Trophoblast cell (in vitro differentiated cells and primary cell): ENCODE results near the gene ITPR1.

ENCODE experiments used
- DNase-seq, 2 donors: peaks; one replicate each; pipeline ENCODE4 v3.0.0-alpha.2; 2016
- H2AFZ ChIP-seq: 2 replicates; pipeline ENCODE4 v1.6.1; 2013; ENCODE audit warnings: low read length, moderate library complexity, mild to moderate bottlenecking; ENCODE audit not compliant: insufficient read depth, poor library complexity
- H2AK5ac ChIP-seq: 2 replicates; pipeline ENCODE4 v1.6.1; 2013; ENCODE audit warnings: mild to moderate bottlenecking, low read length
- H2BK120ac ChIP-seq: 2 replicates; pipeline ENCODE4 v1.6.1; 2013; ENCODE audit warnings: low read length, mild to moderate bottlenecking, moderate library complexity; ENCODE audit not compliant: insufficient read depth, poor library complexity
- H2BK12ac ChIP-seq: 2 replicates; pipeline ENCODE4 v1.6.1; 2013; ENCODE audit warnings: mild to moderate bottlenecking, low read length, moderate library complexity
- H2BK5ac ChIP-seq: 2 replicates; pipeline ENCODE4 v1.6.1; 2013; ENCODE audit warnings: low read length, low read depth, moderate library complexity, mild to moderate bottlenecking; ENCODE audit not compliant: poor library complexity
- H3K14ac ChIP-seq: 2 replicates; pipeline ENCODE4 v1.6.1; 2013; ENCODE audit warnings: mild to moderate bottlenecking, low read length
- H3K18ac ChIP-seq: 2 replicates; pipeline ENCODE4 v1.6.1; 2013; ENCODE audit warnings: mild to moderate bottlenecking, low read length
- H3K23ac ChIP-seq: 2 replicates; pipeline ENCODE4 v1.6.1; 2013; ENCODE audit warnings: low read length
- H3K27ac ChIP-seq: 2 replicates; pipeline ENCODE4 v1.5.1; 2013; ENCODE audit warnings: low read depth, mild to moderate bottlenecking, inconsistent platforms, low read length, moderate library complexity
- H3K27me3 ChIP-seq: 2 replicates; pipeline ENCODE4 v1.6.1; 2013; ENCODE audit warnings: inconsistent platforms, mild to moderate bottlenecking, low read length, moderate library complexity; ENCODE audit not compliant: insufficient read depth
- H3K36me3 ChIP-seq, 2 experiments: 1 replicate in 1 of 2; 2 replicates in 1 of 2; pipeline ENCODE4 v1.6.1; 2013; ENCODE audit warnings: low read length in 2 of 2, mild to moderate bottlenecking in 2 of 2, moderate library complexity in 1 of 2; ENCODE audit not compliant: insufficient read depth in 2 of 2, control insufficient read depth in 1 of 2
- H3K4ac ChIP-seq: 2 replicates; pipeline ENCODE4 v1.6.1; 2013; ENCODE audit warnings: low read depth, mild to moderate bottlenecking, low read length, moderate library complexity
- H3K4me1 ChIP-seq, 2 experiments: 1 replicate in 1 of 2; 2 replicates in 1 of 2; pipeline ENCODE4 v1.6.1; 2013; ENCODE audit warnings: low read length in 2 of 2, mild to moderate bottlenecking in 2 of 2, moderate library complexity in 1 of 2; ENCODE audit not compliant: insufficient read depth in 2 of 2, control insufficient read depth in 1 of 2
- H3K4me2 ChIP-seq: 2 replicates; pipeline ENCODE4 v1.6.1; 2013; ENCODE audit warnings: inconsistent platforms, mild to moderate bottlenecking, low read length, moderate library complexity
- H3K4me3 ChIP-seq: 2 replicates; pipeline ENCODE4 v1.5.1; 2013; ENCODE audit warnings: mild to moderate bottlenecking, low read depth, low read length, inconsistent platforms
- H3K79me1 ChIP-seq: one replicate; pipeline ENCODE4 v1.6.1; 2013; ENCODE audit warnings: low read length
- H3K79me2 ChIP-seq: 2 replicates; pipeline ENCODE4 v1.6.1; 2013; ENCODE audit warnings: low read length, mild to moderate bottlenecking; ENCODE audit not compliant: control insufficient read depth, insufficient read depth, poor library complexity
- H3K9ac ChIP-seq: 2 replicates; pipeline ENCODE4 v1.6.1; 2013; ENCODE audit warnings: mild to moderate bottlenecking, low read length
- H3K9me3 ChIP-seq: 2 replicates; pipeline ENCODE4 v1.6.1; 2013; ENCODE audit warnings: low read depth, mild to moderate bottlenecking, control low read depth, inconsistent platforms, low read length; ENCODE audit not compliant: insufficient read depth
- H4K12ac ChIP-seq: 2 replicates; pipeline ENCODE4 v1.6.1; 2013; ENCODE audit warnings: low read depth, mild to moderate bottlenecking, low read length, moderate library complexity
- H4K8ac ChIP-seq: 2 replicates; pipeline ENCODE4 v1.6.1; 2013; ENCODE audit warnings: low read depth, mild to moderate bottlenecking, low read length, moderate library complexity
- H4K91ac ChIP-seq: one replicate; pipeline ENCODE4 v1.6.1; 2013; ENCODE audit warnings: low read depth, mild to moderate bottlenecking, low read length, moderate library complexity
- WGBS: extraction: QIAGEN DNeasy Blood & Tissue Kit; methylation state at CpG from one replicate; pipeline ENCODE4 v1.1.7; 2013; ENCODE audit warnings: missing lambda C conversion rate; ENCODE audit not compliant: insufficient read length, insufficient coverage; ENCODE audit errors: extremely low coverage; 5-methylcytosine and 5-hydroxymethylcytosine counted together

ITPR1 gene

DNA sequence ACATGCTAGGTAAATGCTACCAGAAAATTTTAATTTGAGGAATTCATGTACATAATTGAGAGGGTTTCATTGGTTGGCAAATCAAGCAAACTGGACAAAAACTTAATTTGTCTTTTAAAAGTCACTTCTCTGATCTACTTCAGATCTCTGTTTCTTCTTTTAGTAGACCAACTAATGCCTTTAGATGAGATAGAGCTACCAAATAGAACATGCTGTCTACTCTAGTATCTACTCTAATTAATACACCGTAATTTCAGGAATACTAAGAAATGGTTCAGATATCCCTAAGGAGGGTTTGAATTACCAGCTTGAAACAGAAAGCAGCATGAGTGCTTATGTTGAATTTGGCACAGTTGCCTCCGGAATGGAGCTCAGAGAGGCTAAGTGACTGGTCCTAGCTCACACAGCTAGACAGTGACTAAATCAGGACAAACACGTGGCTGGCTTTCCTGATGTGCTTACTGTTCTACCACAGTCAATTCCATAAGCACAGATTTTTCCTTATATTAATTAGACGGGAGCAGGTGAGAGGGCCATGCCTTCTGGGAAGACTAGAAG lies 225.1 kb downstream of the ITPR1 start:
- no peak overlapping the region for H3K4me2 ChIP-seq
- peaks cover 23% of the 10 kb centered on the region for H3K79me1 ChIP-seq
- H3K27me3 ChIP-seq, result no peaks in the 10 kb centered on the region
- no peak overlapping the region for H2AK5ac ChIP-seq
- H2BK5ac ChIP-seq, result no peak overlapping the region
- H3K14ac ChIP-seq, result no peak overlapping the region
- H4K91ac ChIP-seq, result peak overlapping the region; percentile 28
- H2BK120ac ChIP-seq, result peak overlapping the region; percentile 15
- H4K8ac ChIP-seq, result no peak overlapping the region
- H3K9me3 ChIP-seq, result no peaks in the 10 kb centered on the region
- H2BK12ac ChIP-seq, result peak overlapping the region; percentile 93
- DNase-seq, result no peak
- no peak overlapping the region for H3K9ac ChIP-seq
- no peak overlapping the region for H3K23ac ChIP-seq
- H3K79me2 ChIP-seq, result peaks cover 1% of the 10 kb centered on the region
- H3K27ac ChIP-seq, result no peak overlapping the region
- H4K12ac ChIP-seq, result no peak overlapping the region
- WGBS, result no CpG with 5 or more reads among the region's 4 CpGs
- no peak overlapping the region for H2AFZ ChIP-seq
- H3K36me3 ChIP-seq, result no peaks in the 10 kb centered on the region
- H3K18ac ChIP-seq, result no peak overlapping the region
- no peak overlapping the region for H3K4ac ChIP-seq
- H3K4me1 ChIP-seq, result peaks cover 11 to 14% of the 10 kb centered on the region in 2 experiments
- H3K4me3 ChIP-seq, result no peak overlapping the region

GRCh38 chr3:4719046-4719501 lies 225.9 kb downstream of the ITPR1 start:
- H3K79me1 ChIP-seq, result peaks cover 19% of the 10 kb centered on the region
- no peak overlapping the region for H2AFZ ChIP-seq
- H2BK12ac ChIP-seq, result peak overlapping the region; percentile 58
- no peak overlapping the region for H3K9ac ChIP-seq
- H3K9me3 ChIP-seq, result no peaks in the 10 kb centered on the region
- DNase-seq, result no peak
- no peak overlapping the region for H2BK5ac ChIP-seq
- no peaks in the 10 kb centered on the region for H3K27me3 ChIP-seq
- no peak overlapping the region for H3K27ac ChIP-seq
- no peak overlapping the region for H3K4me2 ChIP-seq
- H3K36me3 ChIP-seq, result no peaks in the 10 kb centered on the region
- no CpG with 5 or more reads among the region's 8 CpGs for WGBS
- H2AK5ac ChIP-seq, result peak overlapping the region; percentile 77
- H4K8ac ChIP-seq, result peak overlapping the region; percentile 18
- H2BK120ac ChIP-seq, result no peak overlapping the region
- H3K14ac ChIP-seq, result no peak overlapping the region
- H4K12ac ChIP-seq, result no peak overlapping the region
- peaks cover 10 to 14% of the 10 kb centered on the region in 2 experiments for H3K4me1 ChIP-seq
- H3K18ac ChIP-seq, result no peak overlapping the region
- H3K4me3 ChIP-seq, result no peak overlapping the region
- peaks cover 3% of the 10 kb centered on the region for H3K79me2 ChIP-seq
- no peak overlapping the region for H3K23ac ChIP-seq
- no peak overlapping the region for H3K4ac ChIP-seq
- peak overlapping the region; percentile 57 for H4K91ac ChIP-seq

DNA sequence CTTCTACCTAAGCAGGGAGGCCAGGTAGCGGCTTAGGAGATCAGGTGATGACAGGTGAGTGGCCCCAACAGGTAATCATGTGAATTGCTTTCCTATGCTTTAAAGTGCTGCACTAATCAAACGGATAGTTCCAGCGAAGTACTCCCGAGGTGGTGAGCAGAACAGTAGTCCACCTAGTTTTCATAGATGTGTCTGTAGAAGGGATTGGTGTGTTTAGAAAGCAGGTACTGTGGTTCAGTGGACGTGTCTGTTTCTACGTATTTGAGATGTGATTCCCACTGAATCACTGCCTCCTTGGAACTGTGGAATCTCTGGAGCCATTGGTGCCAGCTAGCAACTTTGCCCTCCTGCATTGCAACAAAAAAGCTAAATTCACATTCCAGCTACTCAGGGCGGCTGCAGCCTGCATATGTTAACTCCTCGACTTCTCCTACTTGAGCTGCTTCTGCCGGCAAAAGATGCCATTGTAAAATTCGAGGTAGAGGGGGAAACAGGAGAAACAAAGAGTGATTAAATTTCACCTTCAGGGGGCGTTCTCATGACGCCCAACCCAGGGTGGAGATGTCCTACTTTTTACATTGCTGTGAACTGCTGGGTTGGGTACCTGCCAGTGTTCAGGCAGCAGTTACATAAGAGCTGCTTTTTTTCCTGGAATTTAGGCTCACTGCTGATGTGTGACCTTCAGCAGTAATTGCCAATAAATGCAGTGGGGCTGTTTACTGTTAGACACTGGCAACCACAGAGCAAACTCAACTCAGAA lies 227.3 kb downstream of the ITPR1 start:
- Histone ChIP-seq H3K79me2 (peaks cover 2% of the 10 kb centered on the region), H3K4me1 (peaks cover 5 to 13% of the 10 kb centered on the region in 2 experiments), H3K23ac (no peak overlapping the region), H3K4me3 (no peak overlapping the region), H3K14ac (peak overlapping the region; percentile 18), H2AFZ (no peak overlapping the region), H3K79me1 (peaks cover 14% of the 10 kb centered on the region), H3K18ac (no peak overlapping the region), H2BK120ac (peak overlapping the region; percentile 29), H4K12ac (no peak overlapping the region), H3K4ac (no peak overlapping the region), H2AK5ac (no peak overlapping the region), H4K8ac (peak overlapping the region; percentile 13), H3K9me3 (no peaks in the 10 kb centered on the region), H3K4me2 (no peak overlapping the region), H2BK12ac (peak overlapping the region; percentile 82), H4K91ac (peak overlapping the region; percentile 45), H2BK5ac (peak overlapping the region; percentile 8), H3K9ac (no peak overlapping the region), H3K36me3 (no peaks in the 10 kb centered on the region), H3K27me3 (no peaks in the 10 kb centered on the region), H3K27ac (no peak overlapping the region)
- WGBS, result no CpG with 5 or more reads among the region's 12 CpGs
- DNase-seq, result peak in 1 of 2 donors; percentile 20

GRCh38 chr3:4721511-4721911 lies 228.4 kb downstream of the ITPR1 start:
- Histone ChIP-seq H3K9ac (no peak overlapping the region), H2BK120ac (peak overlapping the region; percentile 36), H2AK5ac (no peak overlapping the region), H4K91ac (peak overlapping the region; percentile 25), H3K27me3 (no peaks in the 10 kb centered on the region), H4K8ac (no peak overlapping the region), H3K14ac (no peak overlapping the region), H3K4me3 (no peak overlapping the region), H3K27ac (peak overlapping the region; percentile 42), H3K79me2 (peaks cover 2% of the 10 kb centered on the region), H2AFZ (no peak overlapping the region), H3K36me3 (no peaks in the 10 kb centered on the region), H2BK12ac (peak overlapping the region; percentile 70), H3K9me3 (no peaks in the 10 kb centered on the region), H2BK5ac (no peak overlapping the region), H3K23ac (no peak overlapping the region), H3K4me1 (peaks cover 5 to 13% of the 10 kb centered on the region in 2 experiments), H3K4me2 (no peak overlapping the region), H4K12ac (no peak overlapping the region), H3K18ac (no peak overlapping the region), H3K79me1 (peaks cover 14% of the 10 kb centered on the region), H3K4ac (no peak overlapping the region)
- DNase-seq, result peak; percentile 79 to 97
- no CpG with 5 or more reads among the region's 9 CpGs for WGBS
